Gastroesophageal sphincter (tissue), 3 donors: ENCODE results near the gene SMS.

Experiments
- CTCF ChIP-seq, 4 experiments: fragments of 200-600 bp in 2 of 4; fragments of 450-650 bp in 2 of 4; sonication (generic) in 1 of 4; IDR thresholded peaks; one replicate each; pipeline ENCODE4 v1.5.1; 2017 to 2019; ENCODE audit warnings: antibody characterized with exemption in 4 of 4, mild to moderate bottlenecking in 2 of 4, moderate library complexity in 2 of 4
- EP300 ChIP-seq: sonication (generic); formaldehyde crosslinking; IDR thresholded peaks from one replicate; pipeline ENCODE4 v1.6.1; 2017; ENCODE audit warnings: antibody characterized with exemption, mild to moderate bottlenecking
- POLR2A ChIP-seq, 2 donors: fragments of 450-650 bp; IDR thresholded peaks; one replicate each; pipeline ENCODE4 v1.6.1; 2017; ENCODE audit warnings: antibody characterized with exemption in 2 of 2, mild to moderate bottlenecking in 2 of 2, moderate library complexity in 1 of 2
- POLR2AphosphoS5 ChIP-seq: sonication (generic); formaldehyde crosslinking; IDR thresholded peaks from one replicate; pipeline ENCODE4 v1.6.1; 2017; ENCODE audit warnings: antibody characterized with exemption

- no peak for TF ChIP-seq CTCF (IDR thresholded peaks at IDR 0.05)
- TF ChIP-seq POLR2AphosphoS5: no peak
- TF ChIP-seq POLR2A (IDR thresholded peaks at IDR 0.05): no peak
- no peak for TF ChIP-seq EP300
Observed at GRCh38 chrX:21926116-21926515, 14.4 kb upstream of the SMS start.
